ENCODE results near the gene CALHM4. TPM values are rescaled to one million over a fixed set of nuclear protein-coding genes. Genes with fewer than 3 reads are reported as not detected.

Gene CALHM4
- total and polyA plus RNA-seq, 2 of the 4 experiments (the other 2 are of a cell fraction), result 0.07 TPM; not detected in 1

DNA sequence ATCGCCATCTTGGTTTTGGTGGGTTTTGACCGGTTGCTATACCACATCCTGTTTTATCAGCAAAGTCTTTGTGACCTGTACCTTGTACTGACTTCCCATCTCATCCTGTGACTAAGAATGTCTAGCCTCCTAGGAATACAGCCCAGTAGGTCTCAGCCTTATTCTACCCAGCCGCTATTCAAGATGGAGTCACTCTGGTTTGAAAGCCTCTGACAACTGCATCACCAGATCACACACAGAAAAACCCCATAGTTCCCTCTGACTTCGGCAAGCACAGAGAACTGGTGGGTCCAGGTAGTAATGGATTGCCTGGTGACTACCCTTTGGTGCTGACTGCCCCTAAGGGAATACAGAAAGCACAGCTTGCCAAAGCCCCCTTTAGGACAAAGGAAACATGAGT lies 52.4 kb downstream of the CALHM4 start:
- no peak overlapping the region for H3K27ac ChIP-seq (ENCODE audit: insufficient read depth, low read length)
- H3K4me2 ChIP-seq (ENCODE audit: low read depth, low read length), result no peak overlapping the region
- intact Hi-C loops (cut with micrococcal nuclease), result no loop called here
- no peaks in the 10 kb centered on the region for H3K9me3 ChIP-seq (ENCODE audit: control insufficient read depth, insufficient read depth, low read length)
- no TSS peak for BruUV-seq (replicated peaks)
- no peak overlapping the region for H4K5ac ChIP-seq (ENCODE audit: low read depth, low read length)
- no peak overlapping the region for H2AFZ ChIP-seq (replicated peaks; ENCODE audit: low read length, poor library complexity)
- no peak overlapping the region for H3K4ac ChIP-seq (ENCODE audit: low read depth, low read length)
- H4K20me1 ChIP-seq (ENCODE audit: insufficient read depth, low read length), result no peaks in the 10 kb centered on the region
- WGBS, 2 experiments (ENCODE audit: extremely low coverage in 2 of 2, insufficient read length in 1 of 2), result no CpG with 5 or more reads among the region's 4 CpGs
- no peak overlapping the region for H3K18ac ChIP-seq (ENCODE audit: low read depth, low read length)
- DNase-seq (no peak), ATAC-seq (ENCODE audit: low read depth) (no peak)
- ChIA-PET CTCF (no interaction called here), POLR2A (ENCODE audit: unreplicated experiment) (no interaction called here)
- no peak overlapping the region for H3K23ac ChIP-seq (ENCODE audit: low read depth, low read length)
- H4K91ac ChIP-seq (ENCODE audit: insufficient read depth, low read depth, low read length), result no peak overlapping the region
- 0 out of 2 replicates have a peak, but pooled peaks cover under 1% of the 10 kb centered on the region for H3K4me1 ChIP-seq (ENCODE audit: control insufficient read depth, insufficient read depth, low read length)
- H3K14ac ChIP-seq (replicated peaks; ENCODE audit: low read depth, low read length), result no peak overlapping the region
- no peaks in the 10 kb centered on the region for H3K79me1 ChIP-seq (ENCODE audit: low read depth in 1 of 2, low read length in 2 of 2)
- dilution Hi-C loops (cut with HindIII; ENCODE audit: low sequenced_read_pairs, unreplicated experiment), result no loop called here
- H3K9ac ChIP-seq (ENCODE audit: low read depth, low read length), result no peak overlapping the region
- no peak overlapping the region for H2BK120ac ChIP-seq (ENCODE audit: low read depth, low read length)
- no peak for TF ChIP-seq MAFK (IDR thresholded peaks at IDR 0.05; ENCODE audit: low read depth, low read length)
- TF ChIP-seq SMC3 (IDR thresholded peaks at IDR 0.05; ENCODE audit: low read depth, low read length), result no peak
- TF ChIP-seq CEBPB (IDR thresholded peaks at IDR 0.05; ENCODE audit: low read depth, low read length), result no peak
- no peak for TF ChIP-seq MXI1 (IDR thresholded peaks at IDR 0.05; ENCODE audit: borderline replicate concordance, low read depth, low read length)
- TF ChIP-seq MAZ (IDR thresholded peaks at IDR 0.05; ENCODE audit: borderline replicate concordance, low read depth, low read length), result no peak
- TF ChIP-seq RCOR1 (IDR thresholded peaks at IDR 0.05; ENCODE audit: insufficient replicate concordance, low read length), result no peak
- no peak for TF ChIP-seq NFE2L2 (IDR thresholded peaks at IDR 0.05; ENCODE audit: low read depth, low read length)
- TF ChIP-seq, protein P1, sequence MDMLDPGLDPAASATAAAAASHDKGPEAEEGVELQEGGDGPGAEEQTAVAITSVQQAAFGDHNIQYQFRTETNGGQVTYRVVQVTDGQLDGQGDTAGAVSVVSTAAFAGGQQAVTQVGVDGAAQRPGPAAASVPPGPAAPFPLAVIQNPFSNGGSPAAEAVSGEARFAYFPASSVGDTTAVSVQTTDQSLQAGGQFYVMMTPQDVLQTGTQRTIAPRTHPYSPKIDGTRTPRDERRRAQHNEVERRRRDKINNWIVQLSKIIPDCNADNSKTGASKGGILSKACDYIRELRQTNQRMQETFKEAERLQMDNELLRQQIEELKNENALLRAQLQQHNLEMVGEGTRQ (IDR thresholded peaks at IDR 0.05; ENCODE audit: low read depth, low read length), result no peak
- TF ChIP-seq CHD1 (IDR thresholded peaks at IDR 0.05; ENCODE audit: low read depth, low read length), result no peak
- TF ChIP-seq RFX5 (IDR thresholded peaks at IDR 0.05; ENCODE audit: low read depth, low read length), result no peak
- no peak for TF ChIP-seq FOS (IDR thresholded peaks at IDR 0.05; ENCODE audit: low read depth, low read length)
- no peak for TF ChIP-seq BHLHE40 (IDR thresholded peaks at IDR 0.05; ENCODE audit: low read depth, low read length)
- TF ChIP-seq, protein P2, sequence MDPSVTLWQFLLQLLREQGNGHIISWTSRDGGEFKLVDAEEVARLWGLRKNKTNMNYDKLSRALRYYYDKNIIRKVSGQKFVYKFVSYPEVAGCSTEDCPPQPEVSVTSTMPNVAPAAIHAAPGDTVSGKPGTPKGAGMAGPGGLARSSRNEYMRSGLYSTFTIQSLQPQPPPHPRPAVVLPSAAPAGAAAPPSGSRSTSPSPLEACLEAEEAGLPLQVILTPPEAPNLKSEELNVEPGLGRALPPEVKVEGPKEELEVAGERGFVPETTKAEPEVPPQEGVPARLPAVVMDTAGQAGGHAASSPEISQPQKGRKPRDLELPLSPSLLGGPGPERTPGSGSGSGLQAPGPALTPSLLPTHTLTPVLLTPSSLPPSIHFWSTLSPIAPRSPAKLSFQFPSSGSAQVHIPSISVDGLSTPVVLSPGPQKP (IDR thresholded peaks at IDR 0.05; ENCODE audit: borderline replicate concordance, low read depth, low read length), result no peak
- no peak for TF ChIP-seq CTCF (conservative IDR thresholded peaks at IDR 0.05; ENCODE audit: low read depth, low read length)
- TF ChIP-seq RAD21 (IDR thresholded peaks at IDR 0.05; ENCODE audit: low read length), result no peak
- TF ChIP-seq POLR2A (IDR thresholded peaks at IDR 0.05; ENCODE audit: low read depth, low read length), result no peak
- no peak overlapping the region for H3K4me3 ChIP-seq (ENCODE audit: insufficient read depth, low read depth, low read length)
- H2BK5ac ChIP-seq (ENCODE audit: low read depth, low read length, poor library complexity, severe bottlenecking), result no peak overlapping the region
- no peaks in the 10 kb centered on the region; the same call in 1 of the 2 replicates for H3K36me3 ChIP-seq (ENCODE audit: control insufficient read depth, insufficient read depth, low read length)
- no peak overlapping the region for H2BK15ac ChIP-seq (ENCODE audit: low read depth, low read length)
- no peak overlapping the region for H2BK20ac ChIP-seq (ENCODE audit: low read depth, low read length)
- H4K8ac ChIP-seq (ENCODE audit: low read depth in 2 of 2, low read length in 2 of 2), result no peak overlapping the region
- no peaks in the 10 kb centered on the region for H3K9me1 ChIP-seq (ENCODE audit: insufficient read depth, low read length)
- no peaks in the 10 kb centered on the region for H3K27me3 ChIP-seq (ENCODE audit: control insufficient read depth, insufficient read depth, low read length)
- H2AK5ac ChIP-seq (ENCODE audit: low read depth, low read length), result no peak overlapping the region
- no peak overlapping the region for H3K56ac ChIP-seq (ENCODE audit: extremely low read depth, insufficient read depth, low read length)
- in situ Hi-C loops (cut with MboI; ENCODE audit: low sequenced_read_pairs), result no loop called here
- H2AK9ac ChIP-seq (replicated peaks; ENCODE audit: low read depth, low read length, poor library complexity), result no peak overlapping the region
